ENCODE measurements around the gene GUCY2D.
A peak's percentile ranks its signal among the peaks of the same experiment; 100 is the strongest.
"Not testable (repeated sequence)": the region's sequence is repeated elsewhere in the genome, so short reads cannot be mapped to it uniquely, and the experiment has no call there.

Gene GUCY2D

DNA sequence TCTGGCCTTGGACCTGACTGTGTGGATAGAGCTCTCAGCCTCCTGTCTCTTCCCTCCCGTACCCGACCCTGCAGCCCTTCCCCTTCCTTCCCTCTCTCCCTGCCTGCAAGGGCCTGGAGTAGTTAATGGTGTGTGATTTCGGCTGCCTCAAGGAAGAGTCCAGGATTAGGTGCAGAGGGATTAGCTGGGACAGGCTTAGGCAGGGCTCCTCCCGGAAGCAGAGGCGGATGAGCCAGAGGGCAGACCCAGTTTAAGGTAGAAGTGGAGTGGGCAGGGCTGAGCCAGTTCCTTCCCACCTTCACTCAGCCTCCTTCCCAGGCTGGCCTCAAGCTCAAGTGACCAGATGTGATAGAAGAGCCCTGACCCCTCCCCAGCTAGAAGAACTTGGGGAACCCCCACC lies 16.8 kb downstream of the GUCY2D start:
- no peak for DNase-seq

DNA sequence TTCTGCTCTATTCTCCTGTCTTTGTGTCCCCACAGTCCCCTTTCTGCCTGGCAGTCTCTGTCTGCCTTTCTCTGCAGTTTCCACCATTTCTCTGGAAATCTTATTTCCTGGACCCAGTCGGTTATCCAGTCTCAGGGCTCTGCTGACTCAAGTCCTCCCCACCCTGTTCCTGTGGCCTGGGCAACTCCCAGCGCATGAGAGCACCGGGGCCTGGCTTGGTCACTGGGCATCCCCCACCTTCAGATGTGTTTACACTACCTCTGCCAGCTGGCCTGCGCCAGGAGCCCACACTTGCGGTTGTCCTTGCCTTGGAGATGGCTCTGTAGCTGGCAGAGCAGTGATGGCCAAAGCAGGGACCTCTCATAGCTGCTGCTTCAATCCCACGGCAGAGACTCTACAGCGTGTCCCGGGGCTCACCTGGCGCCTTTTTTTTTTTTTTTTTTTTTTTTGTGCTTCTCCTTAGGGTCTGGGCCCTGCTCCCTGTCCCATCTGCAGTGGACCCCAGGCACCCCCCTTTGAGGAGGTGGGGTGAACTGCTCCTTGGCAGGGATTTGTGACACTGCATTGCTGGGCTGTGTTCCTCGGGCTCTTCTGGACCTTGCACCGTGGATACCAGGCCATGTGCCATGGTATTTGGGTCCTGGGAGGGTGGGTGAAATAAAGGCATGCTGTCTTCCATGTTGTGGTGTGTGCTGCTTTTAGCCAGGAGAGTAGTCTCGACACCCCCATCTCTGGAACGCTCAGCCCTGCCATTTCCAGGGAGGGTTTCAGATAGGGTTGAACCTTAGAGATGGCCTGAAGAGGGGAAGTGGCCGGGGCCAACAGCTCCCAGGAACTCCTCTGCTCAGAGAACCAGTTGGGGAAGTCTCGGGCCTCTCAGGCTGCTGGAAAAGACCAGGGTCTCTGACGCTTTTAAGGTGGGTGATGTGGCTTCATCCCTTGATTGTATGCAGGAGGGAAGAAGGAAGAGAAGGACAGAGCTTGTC lies 17.5 kb downstream of the GUCY2D start:
- DNase-seq, result no peak

DNA sequence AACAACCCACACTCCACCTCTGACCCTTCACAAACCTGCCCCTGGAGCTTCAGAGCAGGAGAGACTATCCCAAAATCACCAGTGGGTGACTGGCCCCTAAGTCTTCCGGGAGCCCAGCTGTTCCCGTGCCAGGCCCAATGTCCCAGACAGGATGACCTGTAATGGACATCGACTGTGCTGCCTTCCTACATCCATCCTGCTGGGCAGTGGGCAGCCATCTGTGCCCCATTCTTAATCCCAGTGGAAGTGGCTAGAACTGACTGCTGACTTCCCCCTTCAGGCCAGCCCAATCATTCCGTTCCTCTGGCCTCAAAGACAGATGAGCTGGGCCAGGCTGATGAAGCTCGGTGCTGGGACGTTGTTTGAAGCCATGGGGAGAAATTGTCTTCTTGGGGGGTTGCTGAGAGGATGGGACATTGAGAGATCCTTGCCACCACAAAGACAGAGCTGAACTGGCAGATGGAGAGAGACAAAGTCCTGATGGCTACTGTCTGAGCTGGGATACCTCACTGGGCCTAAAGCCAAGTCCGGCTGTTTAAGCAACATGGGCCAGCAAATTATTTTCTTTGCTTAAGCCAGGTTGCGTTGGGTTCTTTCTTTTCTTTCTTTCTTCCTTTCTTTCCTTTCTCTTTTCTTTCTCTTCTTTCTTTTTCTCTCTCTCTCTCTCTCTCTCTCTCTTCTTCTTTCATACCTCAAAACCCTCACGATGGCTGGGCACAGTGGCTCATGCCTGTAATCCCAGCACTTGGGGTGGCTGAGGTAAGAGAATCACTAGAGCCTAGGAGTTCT lies 18.6 kb downstream of the GUCY2D start:
- DNase-seq, result no peak

DNA sequence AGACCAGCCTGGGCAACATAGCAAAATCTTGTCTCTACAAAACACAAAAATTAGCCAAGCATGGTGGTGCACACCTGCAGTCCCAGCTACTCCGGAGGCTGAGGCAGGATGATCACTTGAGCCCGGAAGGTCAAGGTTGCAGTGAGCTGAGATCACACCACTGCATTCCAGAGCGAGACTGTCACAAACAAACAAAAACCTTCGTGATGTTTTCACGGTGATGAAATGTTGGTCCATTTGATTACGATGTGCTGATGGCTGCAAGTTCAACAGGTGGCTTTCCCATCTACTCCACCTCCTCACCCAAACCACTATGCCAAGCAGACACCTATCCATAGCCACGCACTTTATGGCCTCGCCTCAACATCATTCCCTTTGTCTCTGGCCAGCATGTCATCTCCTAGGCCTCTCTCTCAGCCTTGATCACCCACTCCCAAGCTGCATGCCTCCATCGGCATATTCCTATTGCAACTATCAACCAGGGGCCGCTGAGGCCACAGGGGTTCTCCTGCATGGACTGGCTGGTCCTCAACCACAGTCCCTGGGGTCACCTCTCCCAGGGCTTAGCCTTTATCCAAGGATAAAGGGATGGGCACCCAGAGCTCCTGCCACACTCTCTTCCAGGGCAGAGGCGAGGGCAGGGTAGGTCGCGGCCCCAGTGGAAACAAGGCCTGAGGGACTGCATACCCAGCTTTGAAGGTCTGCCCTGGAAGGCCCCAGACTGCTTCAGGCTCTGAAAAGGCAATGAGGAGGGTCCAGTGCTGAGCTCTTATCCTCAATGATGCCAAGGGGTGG lies 19.3 kb downstream of the GUCY2D start:
- DNase-seq, result no peak

DNA sequence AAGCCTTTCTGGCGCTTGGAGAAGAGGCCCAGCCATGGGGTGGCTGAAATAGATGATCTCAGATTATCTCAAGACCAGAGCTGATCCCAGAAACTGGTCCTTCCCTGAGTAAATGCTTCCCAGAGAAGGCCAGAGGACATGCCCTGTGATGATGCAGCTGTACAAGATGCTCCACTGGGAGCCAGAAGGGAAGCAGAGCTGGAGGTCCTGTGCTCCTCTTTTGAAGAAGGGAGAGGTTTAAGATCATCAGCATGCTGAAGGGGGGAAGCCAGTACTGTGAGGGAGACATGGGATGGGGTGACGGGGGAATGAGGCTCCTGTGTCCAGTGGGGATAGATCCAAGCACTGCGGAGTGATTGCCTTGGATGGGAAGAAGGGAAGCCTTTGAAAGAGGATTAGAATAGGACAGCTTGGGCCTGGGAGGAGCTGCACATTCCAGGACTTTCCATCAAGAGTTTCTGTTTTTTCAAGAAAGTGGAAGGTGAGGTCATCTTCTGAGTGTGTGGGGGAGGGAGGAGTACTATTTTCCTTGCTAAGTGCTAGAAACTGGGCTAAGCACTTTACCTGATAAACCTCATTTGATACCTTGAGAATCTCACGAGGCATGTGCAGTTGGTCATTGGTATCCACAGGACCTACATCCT lies 20.1 kb downstream of the GUCY2D start:
- no peak for DNase-seq

DNA sequence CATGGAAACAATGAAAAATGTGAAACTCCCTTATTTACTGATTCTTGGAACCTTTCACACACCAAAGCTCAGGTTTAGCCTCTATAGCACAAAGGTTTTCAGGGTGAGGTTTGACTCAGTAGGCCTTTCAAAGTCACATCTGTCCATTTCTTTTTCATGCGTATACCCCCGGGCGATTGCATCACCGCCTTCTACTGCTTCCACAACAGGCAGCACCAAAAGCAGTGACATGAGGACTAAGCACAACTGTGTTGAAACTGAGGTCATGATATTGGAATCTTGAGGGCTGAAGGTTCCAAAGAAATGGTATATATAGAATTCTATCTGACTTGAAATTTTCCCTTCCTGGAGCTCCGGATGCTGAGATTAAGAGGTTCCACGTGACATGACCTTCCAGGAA lies 21.7 kb downstream of the GUCY2D start:
- DNase-seq, result not testable (repeated sequence)

DNA sequence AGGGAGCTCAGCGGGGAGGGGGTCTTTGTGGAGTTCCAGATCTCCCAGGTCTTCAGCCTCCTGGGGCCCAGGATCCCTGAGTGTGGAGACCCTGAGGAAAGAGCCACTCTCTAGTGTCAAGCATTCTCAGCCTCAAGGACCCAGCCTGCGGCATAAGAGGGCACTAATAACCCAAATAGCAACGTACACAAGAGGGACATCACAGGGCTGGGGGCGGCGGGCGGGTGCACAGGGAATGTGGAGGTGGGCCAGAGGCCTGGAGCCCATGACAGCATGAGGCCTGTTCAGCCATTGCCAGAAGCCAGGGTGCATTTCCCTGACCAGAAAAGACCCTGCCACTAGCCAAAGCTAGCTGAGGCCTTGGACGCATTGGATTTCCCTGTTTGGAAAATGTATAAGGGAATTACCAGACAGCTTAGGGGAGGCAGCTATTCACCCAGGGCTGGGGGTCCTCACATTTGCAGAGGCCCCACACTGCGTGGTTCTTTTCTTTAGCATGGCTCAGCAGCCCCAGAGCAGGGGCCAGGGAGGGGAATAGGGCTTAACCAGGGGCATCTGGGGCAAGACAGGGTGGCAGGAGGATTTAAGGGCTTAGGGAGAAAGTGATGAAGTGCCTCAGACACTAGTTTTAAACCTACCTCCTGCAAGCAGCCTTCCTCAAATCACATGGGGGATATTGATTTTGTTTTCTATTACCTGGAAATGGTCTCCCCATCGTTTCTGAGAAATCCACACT lies 22.9 kb downstream of the GUCY2D start:
- no peak for DNase-seq

DNA sequence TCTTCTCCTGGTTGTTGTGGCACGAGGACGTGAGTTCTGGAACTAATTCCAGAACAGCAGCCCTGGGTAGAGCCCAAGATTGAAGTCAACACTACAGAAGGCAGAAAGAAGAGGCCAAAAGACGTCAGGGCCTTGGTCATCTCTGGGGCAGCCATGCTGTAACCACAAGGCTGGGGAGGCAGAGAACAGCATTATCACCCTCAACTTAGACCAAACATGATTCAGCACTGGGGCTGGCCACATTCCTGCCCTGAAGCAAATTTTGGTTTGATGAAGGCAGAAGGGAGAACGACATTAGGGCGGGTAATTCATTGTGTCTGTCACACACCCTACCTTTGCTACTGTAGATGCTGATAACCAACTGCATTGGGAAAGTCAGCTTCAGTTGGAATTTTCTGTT lies 26.7 kb downstream of the GUCY2D start:
- no peak for DNase-seq

DNA sequence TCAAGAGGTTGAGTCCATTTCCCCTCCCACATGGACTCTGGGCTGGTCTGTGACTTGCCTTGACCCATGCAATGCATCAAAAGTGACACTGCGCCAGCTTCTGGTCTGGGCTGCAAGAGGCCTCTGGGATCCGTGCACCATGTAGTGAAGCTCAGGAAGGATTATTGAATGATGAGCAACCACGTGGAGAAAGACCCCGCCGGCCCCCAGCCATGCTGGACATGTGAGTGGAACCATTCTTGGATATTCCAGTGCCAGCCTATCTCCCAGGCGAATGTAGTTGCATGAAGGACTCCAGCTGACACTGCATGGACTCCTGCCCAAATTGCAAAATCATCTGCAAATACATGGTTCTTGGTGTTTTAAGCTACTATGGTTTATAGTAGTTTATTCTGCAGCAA lies 28.8 kb downstream of the GUCY2D start:
- DNase-seq, result no peak

DNA sequence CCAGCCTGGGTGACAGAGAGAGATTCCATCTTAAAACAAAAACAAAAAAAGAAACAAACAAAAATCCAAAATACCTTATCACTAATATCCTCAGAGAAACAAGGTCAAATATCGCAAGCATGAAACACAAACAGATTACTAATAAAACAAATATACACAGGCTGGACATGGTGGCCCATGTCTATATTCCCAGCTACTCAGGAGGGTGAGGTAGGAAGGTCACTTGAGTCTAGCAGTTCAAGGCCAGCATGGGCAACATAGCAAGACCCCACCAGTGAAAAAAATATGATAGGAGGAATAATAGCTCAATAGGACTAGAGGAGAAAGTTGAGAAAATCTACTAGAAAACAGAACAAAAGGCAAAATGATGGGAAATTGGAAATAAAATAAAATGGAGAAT lies 29.5 kb downstream of the GUCY2D start:
- DNase-seq, result no peak

DNA sequence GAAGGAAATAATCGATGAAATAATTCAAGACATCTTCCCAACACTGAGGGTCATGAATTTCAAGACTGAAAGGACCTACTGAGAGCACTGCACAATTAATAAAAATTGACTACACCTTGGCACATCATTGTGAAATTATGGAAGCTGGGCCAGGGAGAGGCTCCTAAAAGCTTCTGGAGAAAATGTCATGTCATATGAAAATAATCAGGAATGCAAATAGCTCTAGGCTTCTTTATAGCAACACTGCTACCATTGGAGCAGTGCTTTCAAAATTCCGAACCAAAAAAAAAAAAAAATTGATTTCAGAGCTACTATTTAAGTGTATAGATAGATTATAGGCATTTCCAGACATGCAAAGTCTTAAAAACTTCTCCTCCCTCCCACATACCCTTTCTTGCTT lies 30.0 kb downstream of the GUCY2D start:
- no peak for DNase-seq

DNA sequence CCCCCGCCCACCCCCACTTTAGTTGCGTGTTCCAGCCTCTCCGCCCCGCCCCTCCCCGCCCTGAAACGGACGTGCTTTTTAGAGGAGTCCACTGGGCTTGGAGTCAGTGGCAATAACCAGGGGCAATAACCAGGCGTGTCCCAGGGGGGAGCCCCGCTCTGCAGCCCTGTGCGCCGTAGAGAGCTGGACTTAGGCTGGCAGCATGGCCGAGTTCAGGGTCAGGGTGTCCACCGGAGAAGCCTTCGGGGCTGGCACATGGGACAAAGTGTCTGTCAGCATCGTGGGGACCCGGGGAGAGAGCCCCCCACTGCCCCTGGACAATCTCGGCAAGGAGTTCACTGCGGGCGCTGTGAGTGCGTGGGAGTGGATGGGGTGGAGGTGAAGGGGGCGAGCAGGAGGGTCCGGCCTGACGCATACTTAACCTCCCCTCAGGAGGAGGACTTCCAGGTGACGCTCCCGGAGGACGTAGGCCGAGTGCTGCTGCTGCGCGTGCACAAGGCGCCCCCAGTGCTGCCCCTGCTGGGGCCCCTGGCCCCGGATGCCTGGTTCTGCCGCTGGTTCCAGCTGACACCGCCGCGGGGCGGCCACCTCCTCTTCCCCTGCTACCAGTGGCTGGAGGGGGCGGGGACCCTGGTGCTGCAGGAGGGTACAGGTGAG lies 36.7 kb downstream of the GUCY2D start, which contains the start of gene ALOX15B:
Gene ALOX15B, plus strand, starts transcription at position 106 of the 657 bp plus-strand sequence. Its CDS starts 97 bp downstream, at position 203.
- DNase-seq, result no peak

DNA sequence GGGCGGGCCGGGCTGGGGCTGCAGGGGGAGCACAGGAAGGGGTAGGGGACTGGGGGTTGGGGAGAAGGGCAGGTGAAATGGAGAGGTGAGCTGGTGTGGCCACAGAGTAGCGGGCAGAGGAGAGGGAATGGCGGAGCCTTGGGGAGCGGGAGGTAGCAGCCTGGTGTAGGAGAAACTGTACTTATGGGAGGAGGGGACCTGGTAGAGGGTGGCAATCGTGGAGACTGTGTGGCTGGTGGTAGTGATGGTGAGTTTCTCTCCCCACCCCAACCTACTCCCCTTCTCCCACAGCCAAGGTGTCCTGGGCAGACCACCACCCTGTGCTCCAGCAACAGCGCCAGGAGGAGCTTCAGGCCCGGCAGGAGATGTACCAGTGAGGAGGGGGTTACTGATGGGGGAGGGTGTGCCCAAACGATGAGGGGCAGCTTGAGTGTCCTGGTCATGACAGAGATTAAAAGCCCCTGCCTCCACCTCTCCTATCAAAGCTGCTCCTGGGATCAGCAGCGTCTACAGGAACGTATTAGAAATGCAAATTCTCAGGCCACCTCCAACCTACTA lies 37.3 kb downstream of the GUCY2D start:
- no peak for DNase-seq

DNA sequence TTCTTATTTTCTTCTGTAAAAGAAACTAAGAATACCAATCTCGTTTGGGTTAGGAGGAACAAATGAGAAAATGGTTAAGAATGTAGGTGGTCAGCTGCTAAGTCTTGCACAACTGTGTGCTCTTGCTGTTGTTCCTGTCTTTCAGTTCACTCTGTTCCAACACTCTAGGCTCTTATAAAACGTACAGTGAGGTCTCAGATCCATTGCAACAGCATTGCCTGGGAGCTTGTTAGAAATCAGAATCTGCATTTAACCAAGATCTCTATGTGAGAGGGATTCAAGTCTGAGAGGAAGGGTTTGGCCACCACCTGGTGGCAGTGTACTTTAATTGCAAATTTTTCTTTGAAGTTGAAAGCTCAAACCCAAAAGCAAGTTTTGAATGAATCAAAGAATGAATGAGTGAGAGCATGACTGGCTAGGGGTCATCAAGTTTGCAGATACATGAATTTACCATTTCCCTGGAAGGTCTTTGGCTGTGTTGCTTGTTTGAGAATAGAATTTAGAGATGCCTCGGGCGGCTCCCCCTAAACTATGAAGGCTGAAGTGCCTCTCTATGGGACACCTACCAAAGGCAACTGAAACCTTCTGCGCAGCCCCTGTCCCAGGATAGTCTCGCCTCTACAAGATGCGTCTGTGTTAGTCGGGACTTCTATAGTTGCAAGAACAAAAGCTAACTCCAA lies 39.0 kb downstream of the GUCY2D start:
- peak; percentile 42 for DNase-seq

DNA sequence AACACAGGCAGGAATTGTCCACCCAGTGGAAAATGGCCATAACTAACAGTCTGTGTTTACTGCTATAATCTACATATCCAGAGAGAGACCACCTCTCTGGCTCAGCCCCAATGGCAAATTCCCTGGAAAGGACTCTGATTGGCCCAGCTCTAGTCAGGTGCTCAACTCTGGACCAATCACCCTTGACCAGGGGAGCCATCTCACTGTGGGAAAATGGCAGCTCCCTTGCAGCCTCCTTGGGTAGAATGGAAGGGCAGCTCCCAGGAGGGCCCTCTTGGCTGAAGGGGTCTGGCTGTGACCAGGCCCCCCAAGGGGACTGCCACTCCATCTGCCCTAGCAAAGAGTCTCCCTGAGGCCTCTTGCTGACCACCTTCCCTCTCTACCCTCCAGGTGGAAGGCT lies 39.6 kb downstream of the GUCY2D start:
- no peak for DNase-seq

DNA sequence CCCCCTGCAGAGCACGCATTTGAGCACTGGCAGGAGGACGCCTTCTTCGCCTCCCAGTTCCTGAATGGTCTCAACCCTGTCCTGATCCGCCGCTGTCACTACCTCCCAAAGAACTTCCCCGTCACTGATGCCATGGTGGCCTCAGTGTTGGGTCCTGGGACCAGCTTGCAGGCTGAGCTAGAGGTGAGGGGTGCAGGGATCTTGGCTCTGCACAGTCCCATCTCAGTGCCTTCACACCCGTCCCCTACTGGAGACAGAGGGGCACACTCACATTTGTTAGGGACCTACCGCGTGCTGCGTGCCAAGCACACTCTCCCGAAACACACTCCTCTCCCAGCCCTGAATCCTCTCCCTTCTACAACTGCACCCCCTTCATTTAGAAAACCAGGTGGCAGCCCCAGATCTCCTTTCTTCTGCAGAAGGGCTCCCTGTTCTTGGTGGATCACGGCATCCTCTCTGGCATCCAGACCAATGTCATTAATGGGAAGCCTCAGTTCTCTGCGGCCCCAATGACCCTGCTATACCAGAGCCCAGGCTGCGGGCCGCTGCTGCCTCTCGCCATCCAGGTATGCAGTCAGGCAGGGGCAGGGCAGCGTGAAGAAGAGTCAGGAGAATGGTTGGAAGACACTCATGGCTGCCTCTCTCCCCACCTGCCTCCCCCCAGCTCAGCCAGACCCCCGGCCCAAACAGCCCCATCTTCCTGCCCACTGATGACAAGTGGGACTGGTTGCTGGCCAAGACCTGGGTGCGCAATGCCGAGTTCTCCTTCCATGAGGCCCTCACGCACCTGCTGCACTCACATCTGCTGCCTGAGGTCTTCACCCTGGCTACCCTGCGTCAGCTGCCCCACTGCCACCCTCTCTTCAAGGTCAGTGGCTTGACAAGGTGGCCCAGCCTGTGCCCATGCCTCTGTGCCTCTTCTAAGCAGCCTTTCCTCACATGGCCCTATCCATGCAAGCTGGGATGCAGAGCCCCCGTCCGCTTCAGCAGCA lies 42.7 kb downstream of the GUCY2D start:
- no peak for DNase-seq

DNA sequence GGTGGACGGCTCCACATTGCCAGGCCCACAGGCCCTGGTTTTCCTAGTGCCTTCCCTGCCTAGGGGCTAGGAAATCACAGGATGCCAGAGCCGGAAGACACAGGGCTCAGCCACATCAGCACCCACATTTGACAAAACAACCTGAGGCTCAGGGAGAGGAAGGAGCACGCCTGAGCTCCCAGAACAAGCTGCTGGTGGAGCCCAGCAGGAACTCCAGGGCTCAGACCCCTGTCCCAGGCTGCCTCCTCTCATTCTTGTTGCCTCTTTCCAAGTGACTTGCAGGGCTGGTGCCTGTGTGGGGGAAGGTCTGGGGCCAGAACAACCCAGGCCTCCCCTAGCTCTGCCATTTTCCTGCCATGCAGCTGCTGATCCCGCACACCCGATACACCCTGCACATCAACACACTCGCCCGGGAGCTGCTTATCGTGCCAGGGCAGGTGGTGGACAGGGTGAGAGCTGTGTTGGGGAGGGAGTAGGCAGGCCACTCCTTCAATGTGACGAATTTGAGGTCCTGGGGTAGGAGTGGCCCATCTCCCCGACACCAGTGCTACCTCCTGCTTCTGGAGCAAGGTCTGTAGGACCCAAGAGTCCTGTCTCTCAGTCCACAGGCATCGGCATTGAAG lies 44.0 kb downstream of the GUCY2D start:
- DNase-seq, result no peak

Data from stimulated activated CD4-positive, alpha-beta T cell treated with anti-CD3 and anti-CD28 coated beads, Interleukin-4, amount 100 ng/mL, for 1 hour (primary cell).